T-helper 17 cell (primary cell): ENCODE results near the gene RAI1. TPM values are rescaled to one million over a fixed set of nuclear protein-coding genes. Genes with fewer than 3 reads are reported as not detected.

ENCODE experiments used
- ATAC-seq: fragments of 150-1000 bp; cut with Tn5 transposase; 2 replicates; pipeline ENCODE4 v1.10.0; 2021; ENCODE audit warnings: mild to moderate bottlenecking, moderate library complexity
- DNase-seq, 3 donors: peaks; one replicate each; pipeline versions ENCODE4 v3.0.0 to v3.0.0-alpha.2; 2020 to 2021
- H3K9me3 ChIP-seq: one replicate; pipeline ENCODE4 v1.7.0; 2013; ENCODE audit warnings: low read length, mild to moderate bottlenecking; ENCODE audit not compliant: control insufficient read depth, poor library complexity, severe bottlenecking
- H3K27ac Mint-ChIP-seq: one replicate; pipeline ENCODE4 v1.8.0; 2022; ENCODE audit warnings: mild to moderate bottlenecking, moderate library complexity, mixed read lengths
- H3K27me3 Mint-ChIP-seq: one replicate; pipeline ENCODE4 v1.8.0; 2022; ENCODE audit warnings: mixed read lengths
- H3K36me3 Mint-ChIP-seq: one replicate; pipeline ENCODE4 v1.8.0; 2022; ENCODE audit warnings: low read depth, mixed read lengths
- H3K4me1 Mint-ChIP-seq: one replicate; pipeline ENCODE4 v1.8.0; 2022; ENCODE audit warnings: mild to moderate bottlenecking, mixed read lengths
- H3K4me3 Mint-ChIP-seq: one replicate; pipeline ENCODE4 v1.8.0; 2022; ENCODE audit warnings: mild to moderate bottlenecking, moderate library complexity, mixed read lengths
- total RNA-seq, 4 donors: library from RNA in 2 of 4; stranded (reverse) in 2 of 4; gene quantifications; one replicate each; pipeline ENCODE4 v1.2.3 and lab custom pipeline; 2022 to 2026

Gene RAI1
- total RNA-seq, 2 donors from 2014 or later = 18.4 to 18.6 TPM

GRCh38 chr17:17768424-17769088, 87.3 kb downstream of the RAI1 start:
- Mint-ChIP-seq H3K4me3 (no peak overlapping the region), H3K4me1 (peaks cover 16% of the 10 kb centered on the region), H3K27me3 (no peaks in the 10 kb centered on the region), H3K36me3 (no peaks in the 10 kb centered on the region), H3K27ac (no peak overlapping the region)
- no peaks in the 10 kb centered on the region for H3K9me3 ChIP-seq
- ATAC-seq (no peak), DNase-seq (no peak)

DNA sequence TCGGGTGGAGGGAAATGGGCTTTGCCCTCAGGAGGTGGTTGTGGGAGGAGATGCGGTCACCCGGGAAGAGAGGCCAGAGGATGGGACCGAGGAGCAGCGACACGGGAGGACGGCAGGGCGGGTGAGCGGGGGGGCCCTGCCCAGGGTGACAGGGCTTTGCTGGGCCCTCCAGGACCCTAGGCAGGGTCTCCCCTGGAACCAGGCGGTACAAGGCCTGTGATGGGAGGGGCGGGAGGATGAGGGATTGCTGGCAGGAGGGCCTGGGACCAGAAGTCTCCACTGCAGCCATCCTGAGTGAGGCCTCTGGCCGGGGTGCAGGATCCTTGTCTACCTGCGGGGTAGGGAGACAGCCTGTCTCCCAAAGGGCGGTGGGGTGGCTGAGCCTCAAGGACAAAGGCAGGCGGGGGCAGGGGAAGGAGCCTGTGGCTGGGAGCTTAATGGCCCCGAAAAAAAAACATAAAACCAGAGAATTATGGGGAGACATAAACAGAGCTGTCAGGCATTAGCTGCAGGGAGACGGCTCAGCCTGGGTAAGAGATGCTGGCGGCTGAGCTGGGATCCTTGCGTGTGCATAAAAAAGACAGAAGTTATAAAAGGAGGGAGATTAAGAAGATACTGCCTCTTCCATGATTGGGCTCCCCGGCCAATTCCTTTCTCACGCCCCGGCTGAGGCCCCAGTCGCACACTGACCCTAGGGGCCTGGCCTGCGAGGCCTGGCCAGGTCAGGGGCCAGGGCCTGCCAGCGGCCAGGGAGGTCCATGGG, 88.8 kb downstream of the RAI1 start:
- Mint-ChIP-seq H3K36me3 (no peaks in the 10 kb centered on the region), H3K4me3 (no peak overlapping the region), H3K27me3 (no peaks in the 10 kb centered on the region)

GRCh38 chr17:17770632-17771044, 89.4 kb downstream of the RAI1 start:
- ATAC-seq = no peak
- H3K27ac Mint-ChIP-seq = no peak overlapping the region
- peaks cover 14% of the 10 kb centered on the region for H3K4me1 Mint-ChIP-seq

More for the DNA sequence above, 88.8 kb downstream of the RAI1 start:
- no peaks in the 10 kb centered on the region for H3K9me3 ChIP-seq
- no peak overlapping the region for H3K27ac Mint-ChIP-seq
- H3K4me1 Mint-ChIP-seq = peaks cover 14% of the 10 kb centered on the region
- no peak for ATAC-seq
- DNase-seq = no peak

GRCh38 chr17:17771498-17772201, 90.4 kb downstream of the RAI1 start:
- no peaks in the 10 kb centered on the region for H3K9me3 ChIP-seq
- Mint-ChIP-seq H3K27me3 (no peaks in the 10 kb centered on the region), H3K36me3 (no peaks in the 10 kb centered on the region), H3K27ac (peak overlapping the region; percentile 84), H3K4me1 (peaks cover 14% of the 10 kb centered on the region), H3K4me3 (no peak overlapping the region)
- no peak for DNase-seq
- no peak for ATAC-seq

More at GRCh38 chr17:17770632-17771044, 89.4 kb downstream of the RAI1 start:
- no peak overlapping the region for H3K4me3 Mint-ChIP-seq
- no peak for DNase-seq
- no peaks in the 10 kb centered on the region for H3K27me3 Mint-ChIP-seq
- no peaks in the 10 kb centered on the region for H3K9me3 ChIP-seq
- H3K36me3 Mint-ChIP-seq = no peaks in the 10 kb centered on the region

DNA sequence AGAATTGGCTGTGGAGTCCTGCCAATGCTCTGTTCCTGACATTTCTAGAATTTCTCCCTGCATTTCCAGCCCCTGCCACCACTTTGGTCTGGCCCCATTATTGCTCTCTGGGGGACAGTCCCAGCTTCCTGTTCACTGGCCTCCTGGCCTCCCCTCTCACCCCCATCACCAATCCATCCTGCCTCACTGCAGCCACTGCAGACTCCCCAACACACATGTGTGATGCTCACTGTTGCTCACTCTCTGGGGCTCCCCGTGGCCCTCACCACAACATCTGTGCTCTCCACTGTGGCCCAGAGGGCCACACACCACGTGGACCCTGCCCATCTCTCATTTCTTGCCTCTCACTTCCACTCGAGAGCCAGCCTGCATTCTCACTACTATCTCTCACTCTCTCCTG, 91.0 kb downstream of the RAI1 start:
- Mint-ChIP-seq H3K27me3 (no peaks in the 10 kb centered on the region), H3K4me1 (peaks cover 14% of the 10 kb centered on the region), H3K27ac (peak overlapping the region; percentile 84), H3K4me3 (no peak overlapping the region), H3K36me3 (no peaks in the 10 kb centered on the region)
- ATAC-seq (no peak), DNase-seq (no peak)
- H3K9me3 ChIP-seq = no peaks in the 10 kb centered on the region

DNA sequence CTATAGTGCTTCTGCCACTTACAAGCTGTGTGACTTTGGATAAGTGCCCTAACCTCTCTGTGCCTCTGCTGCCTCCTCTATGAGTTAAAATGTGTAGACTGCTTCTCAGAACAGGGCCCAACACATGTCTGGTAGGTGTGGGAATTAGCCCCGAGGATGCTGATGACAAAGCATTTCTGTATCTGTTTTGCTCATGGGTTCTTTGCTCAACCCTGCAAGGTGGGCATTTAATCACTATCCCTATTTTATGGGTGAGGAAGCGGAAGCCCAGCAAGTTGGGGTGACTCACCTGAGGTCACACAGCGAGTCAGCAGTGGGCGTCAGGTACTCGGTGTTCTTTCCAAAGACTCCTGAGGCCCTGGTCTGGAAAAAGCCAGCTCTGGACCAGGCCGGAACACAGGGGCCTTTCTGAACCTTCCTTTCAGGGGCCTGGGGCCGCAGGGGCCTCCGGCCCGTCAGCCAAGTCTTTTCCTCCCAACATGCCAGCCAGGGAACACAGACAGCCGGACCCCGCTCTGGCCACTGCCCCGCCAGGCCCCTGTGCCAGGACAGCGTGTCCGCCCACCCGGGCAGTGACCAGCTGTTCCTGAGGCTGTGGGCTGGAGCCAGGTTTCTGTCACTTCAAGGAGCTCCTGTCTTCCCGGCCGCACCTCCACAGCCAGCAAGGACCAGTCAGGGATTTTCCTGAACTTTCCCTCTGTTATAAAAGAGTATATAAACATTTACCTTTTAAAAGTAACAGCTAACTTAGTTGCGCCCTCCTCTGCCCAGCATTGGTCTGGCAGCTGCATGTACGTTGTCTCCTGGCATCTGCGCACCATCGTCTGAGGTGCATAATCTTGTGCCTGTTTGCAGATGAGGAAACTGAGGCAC, 93.0 kb downstream of the RAI1 start:
- H3K36me3 Mint-ChIP-seq = no peaks in the 10 kb centered on the region
- H3K4me3 Mint-ChIP-seq = no peak overlapping the region
- no peaks in the 10 kb centered on the region for H3K27me3 Mint-ChIP-seq
- DNase-seq (no peak), ATAC-seq (no peak)
- no peak overlapping the region for H3K27ac Mint-ChIP-seq
- no peaks in the 10 kb centered on the region for H3K9me3 ChIP-seq
- peaks cover 13% of the 10 kb centered on the region for H3K4me1 Mint-ChIP-seq

DNA sequence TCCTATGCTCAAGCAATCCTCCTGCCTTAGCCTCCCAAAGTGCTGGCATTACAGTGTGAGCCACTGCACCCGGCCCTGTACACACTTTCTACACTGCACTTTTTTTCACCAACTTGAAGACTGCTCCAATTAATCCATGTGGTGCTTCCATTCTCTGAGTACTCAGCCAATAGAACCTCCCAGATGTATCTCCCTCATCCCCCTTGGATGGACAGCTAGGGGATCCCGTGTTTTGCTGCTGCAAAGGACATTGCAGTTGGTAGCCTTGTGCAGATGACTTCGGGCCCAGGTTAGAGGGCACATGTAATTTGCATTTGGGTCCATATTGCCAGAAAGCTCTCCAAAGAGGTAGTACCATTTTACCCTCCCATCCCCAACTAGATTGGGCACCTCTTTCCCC, 95.6 kb downstream of the RAI1 start:
- DNase-seq (no peak), ATAC-seq (no peak)
- Mint-ChIP-seq H3K4me1 (peaks cover 8% of the 10 kb centered on the region), H3K36me3 (no peaks in the 10 kb centered on the region), H3K27me3 (no peaks in the 10 kb centered on the region), H3K27ac (no peak overlapping the region), H3K4me3 (no peak overlapping the region)
- H3K9me3 ChIP-seq = no peaks in the 10 kb centered on the region

DNA sequence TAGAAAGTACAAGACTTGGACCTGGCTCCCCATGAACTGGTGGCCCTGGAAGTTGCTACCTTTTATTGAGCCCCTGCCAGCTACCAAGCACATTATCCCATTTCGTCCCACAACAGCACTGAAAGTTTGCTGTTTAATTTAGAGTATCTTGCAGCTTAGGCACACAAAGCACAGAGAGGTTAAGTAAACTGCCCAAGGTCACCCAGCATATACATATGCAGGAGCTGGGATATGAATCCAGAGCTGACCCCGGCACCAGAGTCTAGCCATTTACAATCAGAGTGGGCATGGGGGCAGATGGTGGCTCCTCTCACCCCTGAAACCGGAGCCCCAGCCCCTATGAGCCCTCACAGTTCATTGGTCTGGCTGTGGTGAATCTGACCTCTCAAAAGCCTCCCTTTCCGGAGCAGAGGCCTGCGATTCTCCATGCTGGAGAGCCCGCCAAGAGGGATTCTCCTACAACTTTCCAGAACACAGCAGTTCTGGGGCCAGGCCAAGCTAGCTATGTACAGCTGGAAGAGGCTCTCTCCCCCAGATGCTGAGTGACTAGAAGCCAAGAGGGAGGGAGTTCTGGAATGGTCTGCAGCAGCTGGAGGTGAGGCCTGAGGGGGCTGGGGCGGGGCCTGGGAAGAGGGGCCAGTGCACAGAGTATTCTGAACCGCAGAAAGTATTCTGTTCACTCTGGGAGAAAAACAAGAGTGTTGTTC, 97.2 kb downstream of the RAI1 start:
- H3K9me3 ChIP-seq = no peaks in the 10 kb centered on the region
- H3K27me3 Mint-ChIP-seq = no peaks in the 10 kb centered on the region
- peaks cover 2% of the 10 kb centered on the region for H3K4me1 Mint-ChIP-seq
- H3K36me3 Mint-ChIP-seq = no peaks in the 10 kb centered on the region
- no peak overlapping the region for H3K27ac Mint-ChIP-seq
- no peak overlapping the region for H3K4me3 Mint-ChIP-seq
- no peak for ATAC-seq
- no peak for DNase-seq

- peaks cover 6% of the 10 kb centered on the region for H3K4me1 Mint-ChIP-seq
- no peak overlapping the region for H3K4me3 Mint-ChIP-seq
- no peak for ATAC-seq
- H3K36me3 Mint-ChIP-seq = no peaks in the 10 kb centered on the region
- H3K9me3 ChIP-seq = no peaks in the 10 kb centered on the region
- H3K27ac Mint-ChIP-seq = no peak overlapping the region
- H3K27me3 Mint-ChIP-seq = no peaks in the 10 kb centered on the region
- no peak for DNase-seq
Measured at GRCh38 chr17:17779015-17779611, 97.9 kb downstream of the RAI1 start.

- Mint-ChIP-seq H3K27me3 (no peaks in the 10 kb centered on the region), H3K4me1 (peaks cover 13% of the 10 kb centered on the region), H3K36me3 (no peaks in the 10 kb centered on the region), H3K4me3 (peak overlapping the region; percentile 91), H3K27ac (peak overlapping the region; percentile 9)
- H3K9me3 ChIP-seq = no peaks in the 10 kb centered on the region
- ATAC-seq (no peak), DNase-seq (no peak)
Measured at GRCh38 chr17:17780922-17781590, 99.8 kb downstream of the RAI1 start.

DNA sequence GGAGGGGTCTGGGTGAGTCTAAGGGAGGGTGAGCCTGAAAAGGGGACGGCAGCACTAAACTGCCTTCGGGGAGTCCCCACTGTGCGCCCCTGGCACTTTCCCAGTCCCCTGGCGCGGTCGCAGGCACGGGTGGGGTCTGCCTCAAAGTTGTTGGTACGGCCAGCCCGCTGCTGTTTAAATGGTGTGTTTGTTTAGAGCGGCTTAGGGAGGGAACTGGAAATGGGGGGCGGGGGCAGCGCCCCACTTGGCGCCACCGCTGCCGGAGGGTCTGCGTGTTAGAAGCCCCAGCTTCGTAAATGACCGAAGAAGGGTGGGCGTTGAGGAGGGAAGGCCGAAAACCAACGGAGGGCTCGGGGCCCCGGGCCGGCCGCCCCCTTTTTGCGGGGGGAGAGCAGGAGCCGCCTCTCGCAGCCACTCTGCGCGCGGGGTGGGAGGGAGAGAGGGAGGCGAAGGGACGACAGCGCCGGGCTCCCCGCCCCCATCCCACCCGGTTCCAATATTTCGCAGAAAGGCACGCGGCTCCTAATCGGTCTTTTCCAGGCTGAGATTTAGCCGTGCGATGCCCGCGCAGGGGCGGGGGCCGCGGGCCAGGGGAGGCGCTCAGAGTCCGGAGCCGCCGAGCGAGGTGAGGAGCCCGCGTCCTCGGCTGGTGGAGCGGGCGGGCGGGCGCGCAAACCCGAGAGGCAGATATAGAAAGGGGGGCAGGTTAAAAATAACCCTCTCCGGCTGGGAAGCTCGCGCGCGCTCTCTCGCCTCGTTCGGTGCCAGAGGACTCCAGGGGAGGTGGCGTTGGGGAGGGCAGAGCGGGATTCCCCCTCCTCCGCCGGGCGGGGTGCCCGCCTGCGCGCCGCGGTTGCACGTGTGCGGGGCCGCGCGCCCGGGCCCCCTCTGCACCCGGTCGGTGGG, 100.6 kb downstream of the RAI1 start:
- DNase-seq (peak; percentile 21 to 31 (median 26)), ATAC-seq (peak; percentile 63)
- H3K27ac Mint-ChIP-seq = peak overlapping the region; percentile 9
- H3K9me3 ChIP-seq = no peaks in the 10 kb centered on the region
- H3K4me3 Mint-ChIP-seq = peak overlapping the region; percentile 91
- H3K4me1 Mint-ChIP-seq = peaks cover 13% of the 10 kb centered on the region
- H3K27me3 Mint-ChIP-seq = no peaks in the 10 kb centered on the region
- H3K36me3 Mint-ChIP-seq = no peaks in the 10 kb centered on the region
